A549 (cell line): ENCODE results near the gene ZNF492. TPM values are rescaled to one million over a fixed set of nuclear protein-coding genes. Genes with fewer than 3 reads are reported as not detected.

Source experiments
- ATAC-seq, 2 experiments: fragments of 200-7000 bp in 1 of 2; fragments of >200 bp in 1 of 2; cut with Nextera tagmentation in 1 of 2; cut with Tn5 transposase in 1 of 2; 3 replicates each; pipeline versions ENCODE4 v1.8.0 to v1.9.1; 2018 to 2020; ENCODE audit warnings: mild to moderate bottlenecking in 1 of 2, moderate library complexity in 1 of 2
- CTCF ChIA-PET: fragments of 300-600 bp; sonication (Branson Sonifier 250); formaldehyde crosslinking; extraction: SDS; loops from one replicate; lab custom pipeline; 2021; ENCODE audit warnings: antibody characterized with exemption, inconsistent platforms; lab: Yijun Ruan, JAX
- POLR2A ChIA-PET: fragments of 350-600 bp; formaldehyde crosslinking; extraction: SDS; loops from one replicate; lab custom pipeline; 2021; ENCODE audit warnings: antibody characterized with exemption, inconsistent platforms; lab: Yijun Ruan, JAX
- DNase-seq, 2 experiments: peaks; one replicate each; pipeline versions ENCODE4 v3.0.0 to v3.0.0-alpha.2; 2011 to 2016; ENCODE audit warnings: low read depth in 1 of 2, low spot score in 1 of 2
- FAIRE-seq: peaks from 2 replicates; lab custom pipeline; 2011; peaks lifted over from hg19 to GRCh38; lab: Jason Lieb, UNC
- H3K27ac ChIP-seq, 2 experiments: fragments of >200 bp; sonication (Bioruptor Twin); formaldehyde crosslinking; 3 replicates each; pipeline ENCODE4 v1.5.1; 2016 to 2017
- H3K4me1 ChIP-seq: fragments of >200 bp; sonication (Bioruptor Twin); formaldehyde crosslinking; 3 replicates; pipeline ENCODE4 v1.6.1; 2016
- H3K4me2 ChIP-seq: fragments of >200 bp; sonication (Bioruptor Twin); formaldehyde crosslinking; 3 replicates; pipeline ENCODE4 v1.6.1; 2016
- H3K4me3 ChIP-seq: fragments of >200 bp; sonication (Bioruptor Twin); formaldehyde crosslinking; 3 replicates; pipeline ENCODE4 v1.5.1; 2016
- H3K9me3 ChIP-seq: fragments of >200 bp; sonication (Bioruptor Twin); formaldehyde crosslinking; 3 replicates; pipeline ENCODE4 v1.6.1; 2016
- CBX2 ChIP-seq: fragments of 200-600 bp; sonication (generic); IDR thresholded peaks from 2 replicates; pipeline ENCODE4 v1.6.1; 2016; ENCODE audit warnings: low read depth, mild to moderate bottlenecking, borderline replicate concordance
- CBX8 ChIP-seq: fragments of 200-600 bp; sonication (generic); IDR thresholded peaks from 2 replicates; pipeline ENCODE4 v1.6.1; 2016
- CEBPB ChIP-seq, 2 experiments: fragments of >200 bp in 1 of 2; sonication (Bioruptor Twin) in 1 of 2; formaldehyde crosslinking in 1 of 2; IDR thresholded peaks; 2 replicates each; pipeline ENCODE4 v1.6.1; 2012 to 2016
- CHD4 ChIP-seq: fragments of 200-600 bp; sonication (generic); IDR thresholded peaks from 2 replicates; pipeline ENCODE4 v1.6.1; 2016; ENCODE audit warnings: antibody characterized with exemption, mild to moderate bottlenecking, borderline replicate concordance
- EHF ChIP-seq: fragments of 250-450 bp; sonication (Bioruptor Pico); IDR thresholded peaks from 2 replicates; pipeline ENCODE4 v1.5.0; 2020; ENCODE audit warnings: mild to moderate bottlenecking
- EHMT2 ChIP-seq: fragments of 200-600 bp; sonication (generic); IDR thresholded peaks from 2 replicates; pipeline ENCODE4 v1.6.1; 2016; ENCODE audit warnings: antibody characterized with exemption, low read depth, mild to moderate bottlenecking, moderate library complexity
- FOSB ChIP-seq: fragments of 250-450 bp; sonication (Bioruptor Pico); IDR thresholded peaks from 2 replicates; pipeline ENCODE4 v1.5.0; 2020; ENCODE audit warnings: mild to moderate bottlenecking, moderate library complexity
- GATA3 ChIP-seq: IDR thresholded peaks from 2 replicates; pipeline ENCODE4 v1.6.1; 2012; ENCODE audit warnings: borderline replicate concordance
- HDAC2 ChIP-seq: fragments of 200-600 bp; sonication (generic); IDR thresholded peaks from 2 replicates; pipeline ENCODE4 v1.6.1; 2016
- HOXA7 ChIP-seq: fragments of 250-450 bp; sonication (Bioruptor Pico); IDR thresholded peaks from 2 replicates; pipeline ENCODE4 v1.5.0; 2020; ENCODE audit warnings: mild to moderate bottlenecking, moderate library complexity
- HOXB13 ChIP-seq: fragments of 250-450 bp; sonication (Bioruptor Pico); IDR thresholded peaks from 2 replicates; pipeline ENCODE4 v1.5.0; 2020; ENCODE audit warnings: low read depth, mild to moderate bottlenecking, moderate library complexity
- JUN ChIP-seq, 2 experiments: fragments of >200 bp; sonication (Bioruptor Twin); formaldehyde crosslinking; IDR thresholded peaks; 2 replicates in 1 of 2; 3 replicates in 1 of 2; pipeline ENCODE4 v1.6.1; 2016 to 2017
- KDM1A ChIP-seq: fragments of 200-600 bp; sonication (generic); IDR thresholded peaks from 2 replicates; pipeline ENCODE4 v1.6.1; 2016; ENCODE audit warnings: low read depth, mild to moderate bottlenecking
- KDM5A ChIP-seq: fragments of 200-600 bp; sonication (generic); IDR thresholded peaks from 2 replicates; pipeline ENCODE4 v1.6.1; 2016; ENCODE audit warnings: antibody characterized with exemption, mild to moderate bottlenecking
- MYC ChIP-seq: IDR thresholded peaks from 2 replicates; pipeline ENCODE4 v1.6.1; 2012; ENCODE audit warnings: mild to moderate bottlenecking, inconsistent platforms, low read length, improper control_type of control experiment, borderline replicate concordance
- NPAS2 ChIP-seq: fragments of 250-450 bp; sonication (Bioruptor Pico); IDR thresholded peaks from 2 replicates; pipeline ENCODE4 v1.8.0; 2022; ENCODE audit warnings: mild to moderate bottlenecking, moderate library complexity, borderline replicate concordance
- PHF8 ChIP-seq: fragments of 200-600 bp; sonication (generic); IDR thresholded peaks from 2 replicates; pipeline ENCODE4 v1.6.1; 2016; ENCODE audit warnings: low read depth, mild to moderate bottlenecking, antibody characterized with exemption, moderate library complexity, borderline replicate concordance
- POLR2A ChIP-seq: IDR thresholded peaks from 2 replicates; pipeline ENCODE4 v1.6.1; 2012; ENCODE audit warnings: mild to moderate bottlenecking, low read length
- RAD21 ChIP-seq, 2 experiments: fragments of >200 bp in 1 of 2; sonication (Bioruptor Twin) in 1 of 2; formaldehyde crosslinking in 1 of 2; IDR thresholded peaks in 1 of 2; conservative IDR thresholded peaks in 1 of 2; 2 replicates in 1 of 2; 3 replicates in 1 of 2; pipeline ENCODE4 v1.6.1; 2012 to 2018; ENCODE audit warnings: inconsistent platforms in 1 of 2
- RARB ChIP-seq: fragments of 250-450 bp; sonication (Bioruptor Pico); IDR thresholded peaks from 2 replicates; pipeline ENCODE4 v1.8.0; 2021; ENCODE audit warnings: mild to moderate bottlenecking, moderate library complexity
- RNF2 ChIP-seq: fragments of 200-600 bp; sonication (generic); IDR thresholded peaks from 2 replicates; pipeline ENCODE4 v1.6.1; 2016; ENCODE audit warnings: low read depth, mild to moderate bottlenecking, antibody characterized with exemption, moderate library complexity, borderline replicate concordance
- SMC3 ChIP-seq: fragments of >200 bp; sonication (Bioruptor Twin); formaldehyde crosslinking; IDR thresholded peaks from 3 replicates; pipeline ENCODE4 v1.6.1; 2018; ENCODE audit warnings: inconsistent platforms
- TFCP2L1 ChIP-seq: fragments of 250-450 bp; sonication (Bioruptor Pico); IDR thresholded peaks from 2 replicates; pipeline ENCODE4 v1.5.0; 2021; ENCODE audit warnings: mild to moderate bottlenecking
- ZFP36 ChIP-seq: fragments of 450-650 bp; IDR thresholded peaks from 2 replicates; pipeline ENCODE4 v1.6.1; 2014; ENCODE audit warnings: borderline replicate concordance; ENCODE audit not compliant: partially characterized antibody
- ZSCAN20 ChIP-seq: fragments of 250-450 bp; sonication (Bioruptor Pico); IDR thresholded peaks from 2 replicates; pipeline ENCODE4 v1.8.0; 2022; ENCODE audit warnings: mild to moderate bottlenecking, moderate library complexity
- WGBS: methylation state at CpG from one replicate; pipeline ENCODE4 v1.1.6; 2017; ENCODE audit errors: missing lambda C conversion rate; 5-methylcytosine and 5-hydroxymethylcytosine counted together
- polyA plus RNA-seq, 4 experiments: library from polyadenylated mRNA; depleted of rRNA in 3 of 4; stranded (reverse); fragments of >200 nt; fragmentation: RNase III in 1 of 4; extraction: RNeasy Plus Mini Kit Qiagen cat#74134 plus additional on column Dnase treatment in 1 of 4; gene quantifications; 2 replicates in 3 of 4; 3 replicates in 1 of 4; pipeline ENCODE4 v1.2.3, GENCODE V29; 2011 to 2017
- TF ChIP-seq, protein P1 (sequence below): fragments of 150-350 bp; IDR thresholded peaks from 2 replicates; pipeline ENCODE4 v1.6.1; 2014; ENCODE audit warnings: low read depth, mild to moderate bottlenecking, low read length
- TF ChIP-seq, protein P2 (sequence below): IDR thresholded peaks from 2 replicates; pipeline ENCODE4 v1.6.1; 2012
- TF ChIP-seq, protein P3 (sequence below): fragments of >200 bp; sonication (Bioruptor Twin); formaldehyde crosslinking; IDR thresholded peaks from 3 replicates; pipeline ENCODE4 v1.6.1; 2016
- TF ChIP-seq, protein P4 (sequence below): fragments of >200 bp; sonication (Bioruptor Twin); formaldehyde crosslinking; IDR thresholded peaks from 3 replicates; pipeline ENCODE4 v1.5.1; 2016

ZNF492 gene
- polyA plus RNA-seq, 2 of the 4 experiments (the other 2 are of a cell fraction) = not detected

DNA sequence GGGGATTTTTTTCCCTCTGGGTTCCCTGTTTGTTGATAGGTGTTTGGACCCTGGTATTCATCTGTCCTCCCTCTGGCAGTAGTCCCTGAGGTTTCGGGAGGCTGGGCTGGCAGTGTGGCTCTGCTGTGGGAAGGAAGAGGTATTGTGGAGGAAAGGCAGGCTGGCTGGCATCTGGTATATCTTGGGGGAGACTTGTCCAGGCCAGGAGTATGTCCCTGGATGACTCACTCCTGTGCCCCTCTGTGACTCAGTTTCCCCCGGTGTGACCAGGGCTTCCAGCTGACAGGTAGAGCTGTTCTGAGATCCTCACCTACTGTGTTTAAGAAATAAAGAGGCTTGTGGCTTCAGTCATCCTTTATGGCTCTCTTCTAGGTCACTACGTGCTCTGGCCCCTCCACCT, 14.2 kb upstream of the ZNF492 start:
- WGBS = 3% methylated on average over 3 of the region's 3 CpGs
- H3K27ac ChIP-seq = no peak overlapping the region

DNA sequence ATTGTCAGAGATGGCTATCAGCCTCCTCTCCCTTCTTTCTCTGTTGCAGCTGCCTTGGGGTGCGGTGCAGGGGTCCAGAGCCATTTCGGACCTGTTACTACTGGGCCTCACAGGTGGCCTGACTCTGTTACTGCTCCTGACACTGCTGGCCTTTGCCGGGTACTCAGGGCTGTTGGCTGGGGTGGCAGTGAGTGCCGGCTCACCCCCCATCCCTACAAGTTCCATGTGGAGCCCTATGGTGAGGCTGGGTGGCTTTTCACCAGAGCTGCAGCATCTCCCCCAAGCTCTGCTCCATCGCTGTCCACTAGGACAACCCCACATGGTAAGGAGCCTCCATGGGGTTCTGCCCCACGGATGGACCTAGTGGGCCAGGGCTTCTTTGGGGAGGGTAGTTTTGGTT, 13.7 kb upstream of the ZNF492 start:
- no peak overlapping the region for H3K4me2 ChIP-seq
- no peak for FAIRE-seq
- CTCF ChIA-PET = no interaction called here
- H3K9me3 ChIP-seq = peaks cover 25% of the 10 kb centered on the region
- H3K4me1 ChIP-seq = no peaks in the 10 kb centered on the region
- ATAC-seq = no peak
- WGBS = 12% methylated on average over 6 of the region's 6 CpGs
- no peak overlapping the region for H3K27ac ChIP-seq
- POLR2A ChIA-PET = no interaction called here
- DNase-seq = no peak
- no peak overlapping the region for H3K4me3 ChIP-seq
- TF ChIP-seq, protein P1, sequence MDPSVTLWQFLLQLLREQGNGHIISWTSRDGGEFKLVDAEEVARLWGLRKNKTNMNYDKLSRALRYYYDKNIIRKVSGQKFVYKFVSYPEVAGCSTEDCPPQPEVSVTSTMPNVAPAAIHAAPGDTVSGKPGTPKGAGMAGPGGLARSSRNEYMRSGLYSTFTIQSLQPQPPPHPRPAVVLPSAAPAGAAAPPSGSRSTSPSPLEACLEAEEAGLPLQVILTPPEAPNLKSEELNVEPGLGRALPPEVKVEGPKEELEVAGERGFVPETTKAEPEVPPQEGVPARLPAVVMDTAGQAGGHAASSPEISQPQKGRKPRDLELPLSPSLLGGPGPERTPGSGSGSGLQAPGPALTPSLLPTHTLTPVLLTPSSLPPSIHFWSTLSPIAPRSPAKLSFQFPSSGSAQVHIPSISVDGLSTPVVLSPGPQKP = no peak
- TF ChIP-seq CBX8 (no peak), KDM1A (no peak), GATA3 (no peak), RNF2 (no peak), FOSB (CRISPR knock-in tag) (no peak), HOXB13 (no peak), SMC3 (no peak)

More for the DNA sequence above, 14.2 kb upstream of the ZNF492 start:
- TF ChIP-seq EHMT2 (no peak), GATA3 (no peak), HDAC2 (no peak), PHF8 (no peak), RAD21 (conservative IDR thresholded peaks at IDR 0.05 in 1 of 2, IDR thresholded peaks at IDR 0.05 in 1 of 2) (no peak), JUN (IDR thresholded peaks at IDR 0.05) (no peak), NPAS2 (CRISPR knock-in tag) (no peak), POLR2A (no peak), CHD4 (no peak), KDM1A (no peak), CEBPB (IDR thresholded peaks at IDR 0.05) (no peak), HOXB13 (no peak), ZSCAN20 (no peak), CBX2 (no peak), HOXA7 (CRISPR knock-in tag) (no peak)
- ATAC-seq = no peak
- DNase-seq = no peak
- FAIRE-seq = no peak
- POLR2A ChIA-PET = no interaction called here
- H3K9me3 ChIP-seq = peaks cover 24% of the 10 kb centered on the region
- no peaks in the 10 kb centered on the region for H3K4me1 ChIP-seq
- H3K4me3 ChIP-seq = no peak overlapping the region
- no peak overlapping the region for H3K4me2 ChIP-seq
- CTCF ChIA-PET = no interaction called here

DNA sequence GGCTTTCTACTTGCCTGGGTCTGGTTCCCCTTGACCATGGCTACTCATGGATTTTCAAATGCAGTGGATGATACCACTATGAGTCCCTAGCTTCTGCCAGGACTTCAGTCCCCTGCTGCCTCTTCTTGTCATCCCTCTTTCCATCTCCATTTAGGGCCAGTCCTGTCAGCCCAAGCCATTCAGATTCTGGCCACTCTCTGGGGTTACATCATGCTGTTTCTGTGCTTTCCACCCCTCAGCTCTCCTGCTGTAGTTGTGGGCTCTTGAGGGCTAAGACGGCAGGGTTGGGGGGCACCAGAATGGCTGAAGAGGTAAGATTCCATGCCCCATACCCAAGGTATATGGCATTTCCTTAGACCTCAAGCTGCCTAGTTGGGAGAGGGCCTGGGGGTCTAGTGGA, 13.2 kb upstream of the ZNF492 start:
- peaks cover 29% of the 10 kb centered on the region for H3K9me3 ChIP-seq
- H3K4me3 ChIP-seq = no peak overlapping the region
- no peak for FAIRE-seq
- H3K27ac ChIP-seq = no peak overlapping the region
- no peak for ATAC-seq
- DNase-seq = no peak
- 0% methylated on average over 1 of the region's 1 CpG for WGBS
- CTCF ChIA-PET = no interaction called here
- no peak for TF ChIP-seq MYC
- TF ChIP-seq CBX2 = no peak
- no peak for TF ChIP-seq KDM5A
- TF ChIP-seq RARB (CRISPR knock-in tag) = no peak
- TF ChIP-seq, protein P2, sequence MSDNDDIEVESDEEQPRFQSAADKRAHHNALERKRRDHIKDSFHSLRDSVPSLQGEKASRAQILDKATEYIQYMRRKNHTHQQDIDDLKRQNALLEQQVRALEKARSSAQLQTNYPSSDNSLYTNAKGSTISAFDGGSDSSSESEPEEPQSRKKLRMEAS = no peak
- no peak for TF ChIP-seq KDM1A
- TF ChIP-seq, protein P3, sequence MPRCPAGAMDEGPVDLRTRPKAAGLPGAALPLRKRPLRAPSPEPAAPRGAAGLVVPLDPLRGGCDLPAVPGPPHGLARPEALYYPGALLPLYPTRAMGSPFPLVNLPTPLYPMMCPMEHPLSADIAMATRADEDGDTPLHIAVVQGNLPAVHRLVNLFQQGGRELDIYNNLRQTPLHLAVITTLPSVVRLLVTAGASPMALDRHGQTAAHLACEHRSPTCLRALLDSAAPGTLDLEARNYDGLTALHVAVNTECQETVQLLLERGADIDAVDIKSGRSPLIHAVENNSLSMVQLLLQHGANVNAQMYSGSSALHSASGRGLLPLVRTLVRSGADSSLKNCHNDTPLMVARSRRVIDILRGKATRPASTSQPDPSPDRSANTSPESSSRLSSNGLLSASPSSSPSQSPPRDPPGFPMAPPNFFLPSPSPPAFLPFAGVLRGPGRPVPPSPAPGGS = no peak
- TF ChIP-seq HOXB13 = no peak
- TF ChIP-seq, protein P4, sequence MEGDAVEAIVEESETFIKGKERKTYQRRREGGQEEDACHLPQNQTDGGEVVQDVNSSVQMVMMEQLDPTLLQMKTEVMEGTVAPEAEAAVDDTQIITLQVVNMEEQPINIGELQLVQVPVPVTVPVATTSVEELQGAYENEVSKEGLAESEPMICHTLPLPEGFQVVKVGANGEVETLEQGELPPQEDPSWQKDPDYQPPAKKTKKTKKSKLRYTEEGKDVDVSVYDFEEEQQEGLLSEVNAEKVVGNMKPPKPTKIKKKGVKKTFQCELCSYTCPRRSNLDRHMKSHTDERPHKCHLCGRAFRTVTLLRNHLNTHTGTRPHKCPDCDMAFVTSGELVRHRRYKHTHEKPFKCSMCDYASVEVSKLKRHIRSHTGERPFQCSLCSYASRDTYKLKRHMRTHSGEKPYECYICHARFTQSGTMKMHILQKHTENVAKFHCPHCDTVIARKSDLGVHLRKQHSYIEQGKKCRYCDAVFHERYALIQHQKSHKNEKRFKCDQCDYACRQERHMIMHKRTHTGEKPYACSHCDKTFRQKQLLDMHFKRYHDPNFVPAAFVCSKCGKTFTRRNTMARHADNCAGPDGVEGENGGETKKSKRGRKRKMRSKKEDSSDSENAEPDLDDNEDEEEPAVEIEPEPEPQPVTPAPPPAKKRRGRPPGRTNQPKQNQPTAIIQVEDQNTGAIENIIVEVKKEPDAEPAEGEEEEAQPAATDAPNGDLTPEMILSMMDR = no peak
- no peak for TF ChIP-seq EHF (CRISPR knock-in tag)
- TF ChIP-seq TFCP2L1 = no peak
- no peak for TF ChIP-seq JUN (IDR thresholded peaks at IDR 0.05)
- TF ChIP-seq ZFP36 = no peak
- POLR2A ChIA-PET = no interaction called here
- no peak overlapping the region for H3K4me2 ChIP-seq
- H3K4me1 ChIP-seq = no peaks in the 10 kb centered on the region
